Tibial nerve (tissue), 4 donors: ENCODE measurements around the gene SDCCAG8.

ENCODE experiments used
- EP300 ChIP-seq, 2 donors: sonication (generic); formaldehyde crosslinking; IDR thresholded peaks; one replicate each; pipeline ENCODE4 v1.6.1; 2017; ENCODE audit warnings: antibody characterized with exemption in 2 of 2, mild to moderate bottlenecking in 1 of 2
- POLR2A ChIP-seq, 2 donors: fragments of 450-650 bp; IDR thresholded peaks; one replicate each; pipeline ENCODE4 v1.6.1; 2017; ENCODE audit warnings: antibody characterized with exemption in 2 of 2, mild to moderate bottlenecking in 2 of 2, moderate library complexity in 2 of 2
- TF ChIP-seq, protein P1 (sequence below), 5 experiments: fragments of 200-600 bp in 3 of 5; fragments of 450-650 bp in 2 of 5; sonication (generic) in 3 of 5; IDR thresholded peaks; one replicate each; pipeline ENCODE4 v1.5.1; 2016 to 2019; ENCODE audit warnings: antibody characterized with exemption in 5 of 5, mild to moderate bottlenecking in 3 of 5, moderate library complexity in 2 of 5

DNA sequence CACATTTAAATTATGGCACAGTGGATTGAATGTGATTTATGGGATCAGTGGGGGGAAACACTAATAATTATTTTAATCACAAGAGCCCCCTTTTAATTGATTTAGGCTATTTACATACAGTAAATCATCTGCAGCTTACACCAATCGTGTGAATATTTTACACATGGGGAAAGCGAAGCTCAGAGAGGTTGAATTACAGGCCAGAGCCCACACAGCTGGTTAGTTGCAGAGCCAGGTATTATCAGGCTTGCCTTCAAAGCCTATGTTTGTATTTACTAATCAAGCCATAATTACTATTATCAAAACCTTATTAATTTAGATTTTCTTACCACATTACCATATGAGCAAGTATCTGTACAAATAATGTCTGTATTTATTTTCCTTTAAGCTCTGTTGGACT is 749 bp downstream of the SDCCAG8 start:
- TF ChIP-seq, protein P1, sequence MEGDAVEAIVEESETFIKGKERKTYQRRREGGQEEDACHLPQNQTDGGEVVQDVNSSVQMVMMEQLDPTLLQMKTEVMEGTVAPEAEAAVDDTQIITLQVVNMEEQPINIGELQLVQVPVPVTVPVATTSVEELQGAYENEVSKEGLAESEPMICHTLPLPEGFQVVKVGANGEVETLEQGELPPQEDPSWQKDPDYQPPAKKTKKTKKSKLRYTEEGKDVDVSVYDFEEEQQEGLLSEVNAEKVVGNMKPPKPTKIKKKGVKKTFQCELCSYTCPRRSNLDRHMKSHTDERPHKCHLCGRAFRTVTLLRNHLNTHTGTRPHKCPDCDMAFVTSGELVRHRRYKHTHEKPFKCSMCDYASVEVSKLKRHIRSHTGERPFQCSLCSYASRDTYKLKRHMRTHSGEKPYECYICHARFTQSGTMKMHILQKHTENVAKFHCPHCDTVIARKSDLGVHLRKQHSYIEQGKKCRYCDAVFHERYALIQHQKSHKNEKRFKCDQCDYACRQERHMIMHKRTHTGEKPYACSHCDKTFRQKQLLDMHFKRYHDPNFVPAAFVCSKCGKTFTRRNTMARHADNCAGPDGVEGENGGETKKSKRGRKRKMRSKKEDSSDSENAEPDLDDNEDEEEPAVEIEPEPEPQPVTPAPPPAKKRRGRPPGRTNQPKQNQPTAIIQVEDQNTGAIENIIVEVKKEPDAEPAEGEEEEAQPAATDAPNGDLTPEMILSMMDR (IDR thresholded peaks at IDR 0.05): no peak
- no peak for TF ChIP-seq POLR2A (IDR thresholded peaks at IDR 0.05)
- no peak for TF ChIP-seq EP300 (IDR thresholded peaks at IDR 0.05)
